Measurements from ENCODE around the gene CADM1. TPM values are rescaled to one million over a fixed set of nuclear protein-coding genes. Genes with fewer than 3 reads are reported as not detected.

Gene CADM1
- total RNA-seq, 1 experiment from 2014 or later, result 0.79 TPM

- Histone ChIP-seq H3K4me1 (ENCODE audit: control insufficient read depth in 1 of 2, insufficient read depth in 2 of 2, low read length in 2 of 2) (no peaks in the 10 kb centered on the region), H3K9ac (ENCODE audit: low read length) (no peak overlapping the region), H2AFZ (ENCODE audit: low read depth, low read length, poor library complexity, severe bottlenecking) (no peak overlapping the region), H3K36me3 (ENCODE audit: control insufficient read depth in 1 of 2, insufficient read depth in 2 of 2, low read length in 2 of 2) (no peaks in the 10 kb centered on the region), H3K9me2 (ENCODE audit: insufficient read depth) (no peaks in the 10 kb centered on the region), H3K27me3 (ENCODE audit: insufficient read depth, low read length) (no peaks in the 10 kb centered on the region), H3K4me3 (replicated peaks in 1 of 2; ENCODE audit: low read depth in 1 of 2, low read length in 2 of 2) (no peak overlapping the region), H3K27ac (ENCODE audit: low read depth, low read length) (no peak overlapping the region), H3K9me3 (ENCODE audit: control insufficient read depth in 1 of 2, insufficient read depth in 1 of 2, low read depth in 1 of 2, low read length in 2 of 2) (peaks cover 5 to 18% of the 10 kb centered on the region in 2 experiments; a peak in 2 of 4 replicates), H4K20me1 (ENCODE audit: insufficient read depth) (no peaks in the 10 kb centered on the region), H3K79me2 (ENCODE audit: insufficient read depth, low read length) (no peaks in the 10 kb centered on the region), H3K4me2 (ENCODE audit: low read length) (no peak overlapping the region)
- CTCF ChIA-PET, result no interaction called here
- DNase-seq (ENCODE audit: low read depth, low spot score), result no peak
- no peak for TF ChIP-seq SRF (IDR thresholded peaks at IDR 0.05; ENCODE audit: low read depth)
- ATAC-seq, result no peak
- POLR2A ChIA-PET, result no interaction called here
- no TSS peak for BruUV-seq (replicated peaks)
- RAD21 ChIA-PET (ENCODE audit: low non-redundant PET in 1 of 2, low total read pairs in 2 of 2, uncharacterized antibody in 2 of 2, unreplicated experiment in 2 of 2), result no interaction called here
- intact Hi-C loops (cut with micrococcal nuclease), result no loop called here
Observed at GRCh38 chr11:115249061-115249578, 255.1 kb downstream of the CADM1 start.

GRCh38 chr11:115247953-115248352 is 256.3 kb downstream of the CADM1 start:
- H3K4me1 ChIP-seq (ENCODE audit: control insufficient read depth in 1 of 2, insufficient read depth in 2 of 2, low read length in 2 of 2), result no peaks in the 10 kb centered on the region
- H3K4me2 ChIP-seq (ENCODE audit: low read length), result no peak overlapping the region
- no peak for TF ChIP-seq FOSL1 (IDR thresholded peaks at IDR 0.05; ENCODE audit: low read depth)
- no peak for TF ChIP-seq SRF (IDR thresholded peaks at IDR 0.05; ENCODE audit: low read depth)
- TF ChIP-seq POLR2AphosphoS5 (IDR thresholded peaks at IDR 0.05; ENCODE audit: low read depth, low read length), result no peak
- no peak for TF ChIP-seq YY1 (IDR thresholded peaks at IDR 0.05; ENCODE audit: extremely low read depth, insufficient replicate concordance, low read depth, low read length)
- TF ChIP-seq TCF7L2 (IDR thresholded peaks at IDR 0.05; ENCODE audit: borderline replicate concordance, extremely low read depth, insufficient read depth, insufficient read length), result no peak
- TF ChIP-seq JUND (IDR thresholded peaks at IDR 0.05), result no peak
- no peak for TF ChIP-seq POLR2A (IDR thresholded peaks at IDR 0.05; ENCODE audit: borderline replicate concordance, extremely low read depth, insufficient read depth, insufficient read length)
- no peak for TF ChIP-seq REST (IDR thresholded peaks at IDR 0.05; ENCODE audit: low read depth)
- no peak for TF ChIP-seq ZNF274 (IDR thresholded peaks at IDR 0.05; ENCODE audit: low read depth, low read length)
- no peak for TF ChIP-seq CBX3 (IDR thresholded peaks at IDR 0.05; ENCODE audit: low read depth)
- CTCF ChIA-PET, result no interaction called here
- no TSS peak for BruUV-seq (replicated peaks)
- ATAC-seq, result no peak
- no peaks in the 10 kb centered on the region for H4K20me1 ChIP-seq (ENCODE audit: insufficient read depth)
- H2AFZ ChIP-seq (ENCODE audit: low read depth, low read length, poor library complexity, severe bottlenecking), result no peak overlapping the region
- H3K9me2 ChIP-seq (ENCODE audit: insufficient read depth), result no peaks in the 10 kb centered on the region
- no peak overlapping the region for H3K9ac ChIP-seq (ENCODE audit: low read length)
- H3K27me3 ChIP-seq (ENCODE audit: insufficient read depth, low read length), result no peaks in the 10 kb centered on the region
- H3K36me3 ChIP-seq (ENCODE audit: control insufficient read depth in 1 of 2, insufficient read depth in 2 of 2, low read length in 2 of 2), result no peaks in the 10 kb centered on the region
- H3K9me3 ChIP-seq (ENCODE audit: control insufficient read depth in 1 of 2, insufficient read depth in 1 of 2, low read depth in 1 of 2, low read length in 2 of 2), result peaks cover 5 to 18% of the 10 kb centered on the region in 2 experiments; a peak in 2 of 4 replicates
- no peak overlapping the region for H3K4me3 ChIP-seq (replicated peaks in 1 of 2; ENCODE audit: low read depth in 1 of 2, low read length in 2 of 2)
- RAD21 ChIA-PET (ENCODE audit: low non-redundant PET in 1 of 2, low total read pairs in 2 of 2, uncharacterized antibody in 2 of 2, unreplicated experiment in 2 of 2), result no interaction called here
- no peak overlapping the region for H3K27ac ChIP-seq (ENCODE audit: low read depth, low read length)
- DNase-seq (ENCODE audit: low read depth, low spot score), result no peak
- no peaks in the 10 kb centered on the region for H3K79me2 ChIP-seq (ENCODE audit: insufficient read depth, low read length)
- intact Hi-C loops (cut with micrococcal nuclease), result no loop called here
- POLR2A ChIA-PET, result no interaction called here

All from HCT116 (cell line).